Neural progenitor cell (in vitro differentiated cells): ENCODE measurements around the gene KRTAP5-5. TPM values are rescaled to one million over a fixed set of nuclear protein-coding genes. Genes with fewer than 3 reads are reported as not detected.
"Not testable (repeated sequence)": the region's sequence is repeated elsewhere in the genome, so short reads cannot be mapped to it uniquely, and the experiment has no call there.

ENCODE experiments used
- DNase-seq: peaks from one replicate; pipeline ENCODE4 v3.0.0-alpha.2; 2016; ENCODE audit warnings: low spot score
- H2AFZ ChIP-seq: fragments of 200-600 bp; sonication (generic); replicated peaks from 2 replicates; pipeline ENCODE4 v1.6.1; 2016; ENCODE audit warnings: antibody characterized with exemption
- H3F3A ChIP-seq: fragments of 200-600 bp; sonication (generic); 2 replicates; pipeline ENCODE4 v1.6.1; 2016; ENCODE audit warnings: antibody characterized with exemption, low read depth
- H3K27ac ChIP-seq: fragments of 200-600 bp; sonication (generic); 2 replicates; pipeline ENCODE4 v1.5.1; 2016; ENCODE audit warnings: mild to moderate bottlenecking
- H3K27me3 ChIP-seq: fragments of 200-600 bp; sonication (generic); 2 replicates; pipeline ENCODE4 v1.6.1; 2016; ENCODE audit warnings: mild to moderate bottlenecking, moderate library complexity
- H3K36me3 ChIP-seq: fragments of 200-600 bp; sonication (generic); 2 replicates; pipeline ENCODE4 v1.5.1; 2016
- H3K4me1 ChIP-seq: fragments of 200-600 bp; sonication (generic); 2 replicates; pipeline ENCODE4 v1.6.1; 2016; ENCODE audit warnings: mixed run types
- H3K4me2 ChIP-seq: fragments of 200-600 bp; sonication (generic); 2 replicates; pipeline ENCODE4 v1.6.1; 2016
- H3K4me3 ChIP-seq: fragments of 200-600 bp; sonication (generic); 2 replicates; pipeline ENCODE4 v1.5.1; 2016
- H3K79me2 ChIP-seq: fragments of 200-600 bp; sonication (generic); 2 replicates; pipeline ENCODE4 v1.6.1; 2016; ENCODE audit warnings: low read depth
- H3K9ac ChIP-seq: fragments of 200-600 bp; sonication (generic); 2 replicates; pipeline ENCODE4 v1.6.1; 2016
- H3K9me3 ChIP-seq: fragments of 200-600 bp; sonication (generic); 2 replicates; pipeline ENCODE4 v1.5.1; 2016; ENCODE audit warnings: low read depth
- H4K20me1 ChIP-seq: fragments of 200-600 bp; sonication (generic); 2 replicates; pipeline ENCODE4 v1.6.1; 2016; ENCODE audit warnings: low read depth
- H3K27ac Mint-ChIP-seq: 3 replicates; pipeline ENCODE4 v1.8.0; 2021; ENCODE audit warnings: mixed read lengths
- H3K27me3 Mint-ChIP-seq: 2 replicates; pipeline ENCODE4 v1.8.0; 2022; ENCODE audit warnings: low read depth, mild to moderate bottlenecking, inconsistent platforms, moderate library complexity, mixed read lengths; ENCODE audit not compliant: insufficient read depth
- H3K36me3 Mint-ChIP-seq: 3 replicates; pipeline ENCODE4 v1.8.0; 2021; ENCODE audit warnings: mixed read lengths
- H3K4me1 Mint-ChIP-seq: 3 replicates; pipeline ENCODE4 v1.8.0; 2021; ENCODE audit warnings: mixed read lengths
- H3K4me3 Mint-ChIP-seq: 3 replicates; pipeline ENCODE4 v1.8.0; 2021; ENCODE audit warnings: mild to moderate bottlenecking, moderate library complexity, mixed read lengths
- H3K9me3 Mint-ChIP-seq: 3 replicates; pipeline ENCODE4 v1.8.0; 2020; ENCODE audit warnings: mixed read lengths
- EZH2 ChIP-seq: fragments of 200-600 bp; sonication (generic); IDR thresholded peaks from 2 replicates; pipeline ENCODE4 v1.6.1; 2017; ENCODE audit warnings: antibody characterized with exemption, mild to moderate bottlenecking, moderate library complexity
- EZH2phosphoT487 ChIP-seq: fragments of 200-600 bp; sonication (generic); IDR thresholded peaks from 2 replicates; pipeline ENCODE4 v1.6.1; 2017; ENCODE audit warnings: antibody characterized with exemption
- total RNA-seq: library from RNA; depleted of rRNA; stranded (reverse); fragments of >200 nt; gene quantifications from 2 replicates; pipeline ENCODE4 v1.2.3, GENCODE V29; 2015; ENCODE audit warnings: low replicate concordance
- TF ChIP-seq, protein P1 (sequence below): fragments of 200-600 bp; sonication (generic); IDR thresholded peaks from 2 replicates; pipeline ENCODE4 v1.5.1; 2017; ENCODE audit warnings: antibody characterized with exemption, mild to moderate bottlenecking

The KRTAP5-5 gene
- total RNA-seq, 1 donor from 2014 or later, result not detected

DNA sequence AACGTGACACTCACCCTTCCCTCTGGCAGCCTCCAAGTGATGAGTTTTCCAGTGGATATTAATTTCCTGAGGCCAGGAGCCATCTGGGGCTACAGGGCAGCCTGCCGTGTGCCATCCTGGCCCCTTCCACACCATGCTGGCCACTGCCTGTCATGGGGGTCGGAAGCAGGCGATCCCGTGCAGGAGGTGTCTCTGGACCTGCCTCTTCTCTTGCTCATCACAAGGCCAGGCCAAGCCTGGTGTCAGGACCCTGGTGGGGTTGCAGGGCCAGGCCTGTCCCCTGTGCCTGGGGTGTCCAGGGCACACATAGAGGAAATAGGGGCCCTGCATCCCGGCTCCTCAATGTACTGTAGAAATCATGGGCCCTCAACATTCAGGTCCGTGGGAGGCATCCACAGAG, 24.9 kb upstream of the KRTAP5-5 start:
- H3K4me3 ChIP-seq, result no peak overlapping the region
- no peak overlapping the region for H3K4me2 ChIP-seq
- Mint-ChIP-seq H3K36me3 (no peaks in the 10 kb centered on the region), H3K27ac (no peak overlapping the region), H3K27me3 (peaks cover 6% of the 10 kb centered on the region), H3K4me3 (no peak overlapping the region), H3K4me1 (peaks cover 19% of the 10 kb centered on the region), H3K9me3 (peaks cover 4% of the 10 kb centered on the region)
- DNase-seq, result no peak
- H3K36me3 ChIP-seq, result no peaks in the 10 kb centered on the region
- TF ChIP-seq EZH2 (no peak), EZH2phosphoT487 (no peak)
- TF ChIP-seq, protein P1, sequence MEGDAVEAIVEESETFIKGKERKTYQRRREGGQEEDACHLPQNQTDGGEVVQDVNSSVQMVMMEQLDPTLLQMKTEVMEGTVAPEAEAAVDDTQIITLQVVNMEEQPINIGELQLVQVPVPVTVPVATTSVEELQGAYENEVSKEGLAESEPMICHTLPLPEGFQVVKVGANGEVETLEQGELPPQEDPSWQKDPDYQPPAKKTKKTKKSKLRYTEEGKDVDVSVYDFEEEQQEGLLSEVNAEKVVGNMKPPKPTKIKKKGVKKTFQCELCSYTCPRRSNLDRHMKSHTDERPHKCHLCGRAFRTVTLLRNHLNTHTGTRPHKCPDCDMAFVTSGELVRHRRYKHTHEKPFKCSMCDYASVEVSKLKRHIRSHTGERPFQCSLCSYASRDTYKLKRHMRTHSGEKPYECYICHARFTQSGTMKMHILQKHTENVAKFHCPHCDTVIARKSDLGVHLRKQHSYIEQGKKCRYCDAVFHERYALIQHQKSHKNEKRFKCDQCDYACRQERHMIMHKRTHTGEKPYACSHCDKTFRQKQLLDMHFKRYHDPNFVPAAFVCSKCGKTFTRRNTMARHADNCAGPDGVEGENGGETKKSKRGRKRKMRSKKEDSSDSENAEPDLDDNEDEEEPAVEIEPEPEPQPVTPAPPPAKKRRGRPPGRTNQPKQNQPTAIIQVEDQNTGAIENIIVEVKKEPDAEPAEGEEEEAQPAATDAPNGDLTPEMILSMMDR, result no peak
- no peak overlapping the region for H2AFZ ChIP-seq
- H3K9ac ChIP-seq, result no peak overlapping the region
- no peaks in the 10 kb centered on the region for H3K9me3 ChIP-seq
- H3K4me1 ChIP-seq, result peaks cover 6% of the 10 kb centered on the region
- H3F3A ChIP-seq, result no peaks in the 10 kb centered on the region
- peaks cover 27% of the 10 kb centered on the region for H3K27me3 ChIP-seq
- no peak overlapping the region for H3K27ac ChIP-seq
- H4K20me1 ChIP-seq, result no peaks in the 10 kb centered on the region
- H3K79me2 ChIP-seq, result no peaks in the 10 kb centered on the region

DNA sequence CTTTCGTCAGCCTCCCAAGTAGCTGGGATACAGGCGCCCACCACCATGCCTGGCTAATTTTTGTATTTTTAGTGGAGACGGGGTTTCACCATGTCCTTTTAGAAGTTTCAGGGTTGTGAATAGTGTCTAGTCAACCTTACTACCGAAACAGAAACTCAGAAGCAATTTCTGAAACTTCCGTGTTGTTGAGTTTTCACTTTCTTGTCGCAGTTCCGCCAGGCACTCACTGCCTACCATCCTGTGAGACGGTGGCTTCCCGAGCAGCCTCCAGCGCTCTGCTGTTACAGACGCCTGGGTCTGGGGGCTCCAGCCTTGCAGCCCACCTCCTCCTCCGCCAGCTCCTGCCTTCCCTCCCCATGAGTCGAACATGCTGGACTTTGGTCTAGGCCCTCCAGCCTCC, 23.7 kb upstream of the KRTAP5-5 start:
- not testable (repeated sequence) for H3K4me2 ChIP-seq, DNase-seq, H2AFZ ChIP-seq, H3K27me3 Mint-ChIP-seq, H3K36me3 Mint-ChIP-seq, H3K4me3 Mint-ChIP-seq, H3K9ac ChIP-seq, H3F3A ChIP-seq, H4K20me1 ChIP-seq, H3K4me3 ChIP-seq, H3K79me2 ChIP-seq, H3K27ac ChIP-seq, H3K9me3 ChIP-seq, H3K4me1 ChIP-seq, H3K36me3 ChIP-seq, H3K9me3 Mint-ChIP-seq, H3K27ac Mint-ChIP-seq
- H3K4me1 Mint-ChIP-seq, result peaks cover 15% of the 10 kb centered on the region
- peaks cover 23% of the 10 kb centered on the region for H3K27me3 ChIP-seq

DNA sequence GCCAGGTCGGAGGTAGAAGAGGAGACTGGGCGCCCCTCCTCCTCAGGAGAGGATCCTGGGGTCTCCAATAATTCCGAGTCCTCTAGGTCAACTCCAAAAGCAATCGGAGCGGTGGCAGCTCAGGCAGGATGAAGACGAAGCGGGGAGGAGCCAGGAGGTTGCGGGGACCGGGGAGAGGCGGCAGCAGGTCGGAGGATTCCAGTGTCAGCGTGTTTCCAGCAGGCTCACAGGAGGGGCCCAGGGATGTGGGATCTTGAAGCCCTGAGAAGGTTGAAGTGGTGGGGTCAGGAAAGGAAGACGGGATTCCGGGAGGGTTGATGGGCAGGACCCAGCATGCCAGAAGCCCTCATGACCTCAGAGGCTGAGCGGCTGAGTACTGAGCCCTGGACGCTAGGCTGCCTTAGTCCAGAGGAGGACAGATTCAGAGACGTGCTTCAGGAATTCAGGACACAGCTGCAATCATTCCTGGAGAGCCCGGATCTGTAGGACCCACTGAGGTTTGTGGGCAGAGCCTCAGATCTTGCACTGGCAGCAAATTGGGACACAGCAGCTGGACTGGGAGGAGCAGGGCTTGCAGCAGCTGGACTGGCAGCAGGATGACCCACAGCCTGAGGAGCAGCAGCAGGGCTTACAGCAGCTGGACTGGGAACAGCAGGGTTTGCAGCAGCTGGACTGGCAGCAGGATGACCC, 22.3 kb upstream of the KRTAP5-5 start:
- H3K27me3 ChIP-seq, result peaks cover 16% of the 10 kb centered on the region
- peaks cover 17% of the 10 kb centered on the region for H3K4me1 Mint-ChIP-seq
- not testable (repeated sequence) for H3K27me3 Mint-ChIP-seq, H3K4me3 ChIP-seq, H3K9me3 Mint-ChIP-seq, H3K79me2 ChIP-seq, H3K4me1 ChIP-seq, H3K36me3 Mint-ChIP-seq, H3K9me3 ChIP-seq, H3K9ac ChIP-seq, H4K20me1 ChIP-seq, H3K27ac ChIP-seq, H3F3A ChIP-seq, H3K27ac Mint-ChIP-seq, H3K36me3 ChIP-seq
- peak overlapping the region; percentile 57 for H2AFZ ChIP-seq
- DNase-seq, result peak; percentile 30
- H3K4me3 Mint-ChIP-seq, result peak overlapping the region; percentile 78
- H3K4me2 ChIP-seq, result peak overlapping the region; percentile 49

DNA sequence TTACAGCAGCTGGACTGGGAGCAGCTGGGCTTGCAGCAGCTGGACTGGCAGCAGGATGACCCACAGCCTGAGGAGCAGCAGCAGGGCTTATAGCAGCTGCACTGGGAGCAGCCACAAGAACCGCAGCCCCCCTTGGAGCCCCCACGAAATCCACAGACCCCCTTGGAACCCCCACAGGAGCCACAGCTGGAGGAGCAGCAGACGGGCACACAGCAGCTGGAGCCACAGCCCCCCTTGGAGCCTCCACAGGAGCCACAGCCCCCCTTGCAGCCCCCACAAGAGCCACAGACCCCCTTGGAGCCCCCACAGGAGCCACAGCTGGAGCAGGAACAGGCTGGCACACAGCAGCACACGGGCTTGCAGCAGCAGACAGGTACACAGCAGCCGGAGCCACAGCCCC, 21.7 kb upstream of the KRTAP5-5 start:
- not testable (repeated sequence) for H3K36me3 Mint-ChIP-seq, H3K4me1 ChIP-seq, DNase-seq, H3K9ac ChIP-seq, H3K79me2 ChIP-seq, H4K20me1 ChIP-seq, H3K27ac Mint-ChIP-seq, H3K4me3 Mint-ChIP-seq, H3K9me3 Mint-ChIP-seq, H3K9me3 ChIP-seq, H3K4me3 ChIP-seq, H3K36me3 ChIP-seq, H3F3A ChIP-seq, H2AFZ ChIP-seq, H3K27me3 Mint-ChIP-seq, H3K27ac ChIP-seq
- peaks cover 15% of the 10 kb centered on the region for H3K27me3 ChIP-seq
- peak overlapping the region; percentile 49 for H3K4me2 ChIP-seq
- peaks cover 17% of the 10 kb centered on the region for H3K4me1 Mint-ChIP-seq

DNA sequence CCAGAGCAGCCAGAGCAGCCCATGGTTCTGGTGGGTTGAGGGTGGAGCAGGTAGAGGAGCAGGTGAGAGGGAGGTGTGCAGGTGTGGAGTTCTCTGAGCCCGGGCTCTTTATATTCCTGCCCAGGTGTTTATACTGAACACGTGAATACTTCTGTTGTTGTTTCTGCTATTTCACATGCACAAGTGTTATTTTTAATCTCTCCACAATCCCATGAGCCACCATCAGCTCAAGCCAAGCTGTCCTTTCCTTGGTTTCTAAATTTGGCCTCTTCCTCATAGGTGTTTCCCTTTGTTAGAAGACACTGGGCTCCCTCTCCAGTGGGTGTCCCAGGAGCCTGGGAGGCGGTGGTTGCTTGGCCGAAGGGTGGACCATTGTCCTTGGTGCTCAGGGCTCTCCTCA, 21.2 kb upstream of the KRTAP5-5 start, which contains the start of gene KRTAP5-3:
KRTAP5-3 (minus strand) TSS at position 101 of the 400 bp plus-strand sequence; CDS start at position 23, 78 bp downstream.
- Histone ChIP-seq H3K9me3 (no peaks in the 10 kb centered on the region), H3K4me2 (peak within 1 kb of the TSS; percentile 49), H3K79me2 (no peaks in the 10 kb centered on the region), H2AFZ (peak within 1 kb of the TSS; percentile 57), H3K27ac (no peak within 1 kb of the TSS), H3F3A (no peaks in the 10 kb centered on the region), H3K9ac (no peak within 1 kb of the TSS), H3K4me1 (peaks cover 6% of the 10 kb centered on the region), H4K20me1 (no peaks in the 10 kb centered on the region), H3K27me3 (peaks cover 15% of the 10 kb centered on the region), H3K36me3 (no peaks in the 10 kb centered on the region), H3K4me3 (no peak within 1 kb of the TSS)
- Mint-ChIP-seq H3K4me3 (peak within 1 kb of the TSS; percentile 78), H3K9me3 (peaks cover 5% of the 10 kb centered on the region), H3K36me3 (no peaks in the 10 kb centered on the region), H3K27ac (no peak within 1 kb of the TSS), H3K4me1 (peaks cover 17% of the 10 kb centered on the region), H3K27me3 (peaks cover 2% of the 10 kb centered on the region)
- DNase-seq, result no peak
- TF ChIP-seq EZH2phosphoT487, result no peak
- TF ChIP-seq, protein P1, result no peak
- TF ChIP-seq EZH2, result no peak
